ENCODE data around the gene RAB17. TPM values are rescaled to one million over a fixed set of nuclear protein-coding genes. Genes with fewer than 3 reads are reported as not detected.

RAB17 gene
- total RNA-seq, 1 experiment from 2014 or later, result 41.8 TPM

DNA sequence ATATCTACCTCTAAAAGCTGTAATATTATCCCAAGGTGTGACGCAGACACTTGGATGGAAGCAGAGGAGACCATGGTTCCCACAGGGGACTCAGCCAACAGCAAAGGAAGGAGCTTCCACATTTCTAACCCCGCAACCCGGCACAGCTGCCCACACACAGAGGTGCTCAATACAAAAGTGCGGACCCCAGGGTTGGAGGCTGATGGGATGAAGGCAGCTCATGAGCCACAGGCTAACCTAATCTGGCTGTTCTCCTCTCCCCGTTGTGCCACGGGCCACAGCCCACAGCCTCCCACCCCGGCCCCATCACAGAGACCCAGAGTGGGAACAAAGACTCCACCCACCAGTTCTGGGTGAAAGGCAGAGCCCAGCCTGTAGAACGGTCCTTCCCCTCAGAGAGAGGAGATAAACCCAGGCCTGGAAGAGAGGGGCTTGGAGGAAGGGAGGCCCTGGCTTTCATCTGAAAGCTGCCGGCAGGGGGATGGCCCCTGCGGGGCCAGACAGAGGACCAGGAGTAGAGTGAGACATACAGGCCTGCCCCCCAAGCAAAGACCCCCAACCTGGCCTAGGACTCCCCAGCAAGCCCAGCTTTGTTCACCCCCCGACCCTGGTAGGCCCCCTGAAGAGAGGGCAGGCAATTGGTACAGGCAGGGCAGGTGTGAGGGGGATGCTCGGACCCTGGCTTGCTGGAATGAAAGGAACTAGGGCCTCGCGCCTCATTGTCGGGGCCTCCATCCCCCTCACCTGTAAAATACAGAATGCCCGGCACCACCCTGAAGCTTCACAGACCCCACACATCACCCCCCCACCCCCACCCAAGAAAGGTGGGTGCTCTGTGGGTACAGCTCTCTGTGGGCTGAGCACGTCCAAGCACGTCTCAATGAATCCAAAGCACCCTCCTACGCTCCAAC, 6.9 kb downstream of the RAB17 start:
- BruUV-seq (replicated peaks), result no TSS peak
- no peak overlapping the region for H3K4me2 ChIP-seq (ENCODE audit: low read length)
- no peak overlapping the region for H3K4me3 ChIP-seq (replicated peaks in 1 of 2; ENCODE audit: low read depth in 1 of 2, low read length in 2 of 2)
- H3K27me3 ChIP-seq (ENCODE audit: insufficient read depth, low read length), result no peaks in the 10 kb centered on the region
- ChIA-PET POLR2A (no interaction called here), CTCF (no interaction called here), RAD21 (ENCODE audit: low non-redundant PET in 1 of 2, low total read pairs in 2 of 2, uncharacterized antibody in 2 of 2, unreplicated experiment in 2 of 2) (no interaction called here)
- no peak overlapping the region for H2AFZ ChIP-seq (ENCODE audit: low read depth, low read length, poor library complexity, severe bottlenecking)
- no peak for TF ChIP-seq ELF1 (IDR thresholded peaks at IDR 0.05; ENCODE audit: borderline replicate concordance, low read depth)
- TF ChIP-seq, protein P1, sequence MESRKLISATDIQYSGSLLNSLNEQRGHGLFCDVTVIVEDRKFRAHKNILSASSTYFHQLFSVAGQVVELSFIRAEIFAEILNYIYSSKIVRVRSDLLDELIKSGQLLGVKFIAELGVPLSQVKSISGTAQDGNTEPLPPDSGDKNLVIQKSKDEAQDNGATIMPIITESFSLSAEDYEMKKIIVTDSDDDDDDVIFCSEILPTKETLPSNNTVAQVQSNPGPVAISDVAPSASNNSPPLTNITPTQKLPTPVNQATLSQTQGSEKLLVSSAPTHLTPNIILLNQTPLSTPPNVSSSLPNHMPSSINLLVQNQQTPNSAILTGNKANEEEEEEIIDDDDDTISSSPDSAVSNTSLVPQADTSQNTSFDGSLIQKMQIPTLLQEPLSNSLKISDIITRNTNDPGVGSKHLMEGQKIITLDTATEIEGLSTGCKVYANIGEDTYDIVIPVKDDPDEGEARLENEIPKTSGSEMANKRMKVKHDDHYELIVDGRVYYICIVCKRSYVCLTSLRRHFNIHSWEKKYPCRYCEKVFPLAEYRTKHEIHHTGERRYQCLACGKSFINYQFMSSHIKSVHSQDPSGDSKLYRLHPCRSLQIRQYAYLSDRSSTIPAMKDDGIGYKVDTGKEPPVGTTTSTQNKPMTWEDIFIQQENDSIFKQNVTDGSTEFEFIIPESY (IDR thresholded peaks at IDR 0.05; ENCODE audit: extremely low read depth, insufficient replicate concordance, low read length), result no peak
- no peak for TF ChIP-seq CBX3 (IDR thresholded peaks at IDR 0.05; ENCODE audit: low read depth)
- no peak for TF ChIP-seq ZNF274 (IDR thresholded peaks at IDR 0.05; ENCODE audit: low read depth, low read length)
- no peak for TF ChIP-seq FOSL1 (IDR thresholded peaks at IDR 0.05; ENCODE audit: low read depth)
- TF ChIP-seq JUND (IDR thresholded peaks at IDR 0.05), result no peak
- TF ChIP-seq TCF7L2 (IDR thresholded peaks at IDR 0.05; ENCODE audit: borderline replicate concordance, extremely low read depth, insufficient read depth, insufficient read length), result no peak
- no peak for TF ChIP-seq EZH2 (IDR thresholded peaks at IDR 0.05)
- no peak for TF ChIP-seq EZH2phosphoT487 (IDR thresholded peaks at IDR 0.05; ENCODE audit: borderline replicate concordance)
- no peak for TF ChIP-seq RAD21 (IDR thresholded peaks at IDR 0.05; ENCODE audit: low read depth)
- TF ChIP-seq, protein P2, sequence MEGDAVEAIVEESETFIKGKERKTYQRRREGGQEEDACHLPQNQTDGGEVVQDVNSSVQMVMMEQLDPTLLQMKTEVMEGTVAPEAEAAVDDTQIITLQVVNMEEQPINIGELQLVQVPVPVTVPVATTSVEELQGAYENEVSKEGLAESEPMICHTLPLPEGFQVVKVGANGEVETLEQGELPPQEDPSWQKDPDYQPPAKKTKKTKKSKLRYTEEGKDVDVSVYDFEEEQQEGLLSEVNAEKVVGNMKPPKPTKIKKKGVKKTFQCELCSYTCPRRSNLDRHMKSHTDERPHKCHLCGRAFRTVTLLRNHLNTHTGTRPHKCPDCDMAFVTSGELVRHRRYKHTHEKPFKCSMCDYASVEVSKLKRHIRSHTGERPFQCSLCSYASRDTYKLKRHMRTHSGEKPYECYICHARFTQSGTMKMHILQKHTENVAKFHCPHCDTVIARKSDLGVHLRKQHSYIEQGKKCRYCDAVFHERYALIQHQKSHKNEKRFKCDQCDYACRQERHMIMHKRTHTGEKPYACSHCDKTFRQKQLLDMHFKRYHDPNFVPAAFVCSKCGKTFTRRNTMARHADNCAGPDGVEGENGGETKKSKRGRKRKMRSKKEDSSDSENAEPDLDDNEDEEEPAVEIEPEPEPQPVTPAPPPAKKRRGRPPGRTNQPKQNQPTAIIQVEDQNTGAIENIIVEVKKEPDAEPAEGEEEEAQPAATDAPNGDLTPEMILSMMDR (IDR thresholded peaks at IDR 0.05 in 2 of 3, conservative IDR thresholded peaks at IDR 0.05 in 1 of 3; ENCODE audit: borderline replicate concordance in 1 of 3, insufficient read depth in 1 of 3, low read depth in 2 of 3, low read length in 2 of 3), result no peak
- H3K9me2 ChIP-seq (ENCODE audit: insufficient read depth), result no peaks in the 10 kb centered on the region
- H3K4me1 ChIP-seq (ENCODE audit: control insufficient read depth in 1 of 2, insufficient read depth in 2 of 2, low read length in 2 of 2), result peaks cover 0 to 4% of the 10 kb centered on the region in 2 experiments; a peak in 1 of 4 replicates
- peaks cover 6% of the 10 kb centered on the region for H3K79me2 ChIP-seq (ENCODE audit: insufficient read depth, low read length)
- H3K27ac ChIP-seq (ENCODE audit: low read depth, low read length), result no peak overlapping the region
- no peaks in the 10 kb centered on the region for H3K9me3 ChIP-seq (ENCODE audit: control insufficient read depth in 1 of 2, insufficient read depth in 1 of 2, low read depth in 1 of 2, low read length in 2 of 2)
- ATAC-seq (no peak), DNase-seq (ENCODE audit: low read depth, low spot score) (no peak)
- H4K20me1 ChIP-seq (ENCODE audit: insufficient read depth), result no peaks in the 10 kb centered on the region
- H3K36me3 ChIP-seq (ENCODE audit: control insufficient read depth in 1 of 2, insufficient read depth in 2 of 2, low read length in 2 of 2), result peaks cover 0 to 6% of the 10 kb centered on the region in 2 experiments; a peak in 2 of 4 replicates
- H3K9ac ChIP-seq (ENCODE audit: low read length), result no peak overlapping the region
- intact Hi-C loops (cut with micrococcal nuclease), result no loop called here
